K562 (cell line): ENCODE measurements around the gene PGR. TPM values are rescaled to one million over a fixed set of nuclear protein-coding genes. Genes with fewer than 3 reads are reported as not detected.

ENCODE experiments used
- ATAC-seq: fragments of 200-7000 bp; cut with Tn5 transposase; 3 replicates; pipeline ENCODE4 v1.9.1; 2020; ENCODE audit warnings: moderate library complexity
- BruUV-seq: library from RNA; stranded (reverse); fragments of 400-500 nt; replicated peaks from 2 replicates; lab custom pipeline; 2021; lab: Mats Ljungman, UMichigan
- CTCF ChIA-PET: fragments of 300-600 bp; formaldehyde crosslinking; extraction: SDS; loops from one replicate; lab custom pipeline; 2021; ENCODE audit warnings: low intra/inter-chr PET ratio; lab: Yijun Ruan, JAX
- POLR2A ChIA-PET: fragments of 300-600, 350-650 bp; sonication (Branson Sonifier 250); formaldehyde crosslinking; extraction: SDS; loops from one replicate; lab custom pipeline; 2021; ENCODE audit warnings: antibody characterized with exemption, inconsistent platforms; lab: Yijun Ruan, JAX
- DNase-seq, 4 experiments: peaks; one replicate each; pipeline versions ENCODE4 v3.0.0 to v3.0.0-alpha.2; 2011 to 2018; ENCODE audit warnings: low spot score in 3 of 4, mixed read lengths in 3 of 4; ENCODE audit errors: extremely low read depth in 1 of 4
- FAIRE-seq: peaks from 2 replicates; lab custom pipeline; 2011; peaks lifted over from hg19 to GRCh38; lab: Jason Lieb, UNC
- H2AFZ ChIP-seq: 2 replicates; pipeline ENCODE4 v1.6.0; 2011; ENCODE audit warnings: low read depth, low read length, control low read depth, inconsistent platforms
- H3K27ac ChIP-seq: fragments of 200-600 bp; 3 replicates; pipeline ENCODE4 v1.8.0; 2011; ENCODE audit warnings: low read depth, mild to moderate bottlenecking, control low read depth, inconsistent platforms, low read length, moderate library complexity, mixed read lengths; ENCODE audit errors: extremely low read depth
- H3K27me3 ChIP-seq, 2 experiments: fragments of 300-600 bp in 1 of 2; 2 replicates in 1 of 2; 3 replicates in 1 of 2; pipeline versions ENCODE4 v1.6.0 to v1.8.0; 2011; ENCODE audit warnings: inconsistent platforms in 2 of 2, low read length in 2 of 2, mild to moderate bottlenecking in 1 of 2, mixed read lengths in 1 of 2, moderate library complexity in 1 of 2; ENCODE audit not compliant: control insufficient read depth in 2 of 2, insufficient read depth in 2 of 2
- H3K36me3 ChIP-seq: fragments of 300-600 bp; 3 replicates; pipeline ENCODE4 v1.8.0; 2011; ENCODE audit warnings: mild to moderate bottlenecking, low read length, inconsistent platforms; ENCODE audit not compliant: control insufficient read depth, insufficient read depth
- H3K4me1 ChIP-seq, 2 experiments: fragments of 200-600 bp in 1 of 2; replicated peaks in 1 of 2; 2 replicates in 1 of 2; 3 replicates in 1 of 2; pipeline versions ENCODE4 v1.5.1 to v1.8.0; 2011; ENCODE audit warnings: inconsistent platforms in 2 of 2, low read length in 2 of 2, mild to moderate bottlenecking in 1 of 2, mixed read lengths in 1 of 2, moderate library complexity in 1 of 2; ENCODE audit not compliant: control insufficient read depth in 2 of 2, insufficient read depth in 2 of 2
- H3K4me2 ChIP-seq: 2 replicates; pipeline ENCODE4 v1.6.1; 2011; ENCODE audit warnings: low read length, control low read depth, inconsistent platforms, mixed read lengths; ENCODE audit not compliant: insufficient read depth
- H3K4me3 ChIP-seq: fragments of 200-600 bp; sonication (generic), shearing (Covaris generic); 2 replicates; pipeline ENCODE4 v1.5.1; 2016; ENCODE audit warnings: control low read depth, inconsistent platforms
- H3K79me2 ChIP-seq: fragments of 200-600 bp; 3 replicates; pipeline ENCODE4 v1.8.0; 2011; ENCODE audit warnings: low read length, inconsistent platforms; ENCODE audit not compliant: control insufficient read depth, insufficient read depth
- H3K9ac ChIP-seq, 2 experiments: 2 replicates each; pipeline versions ENCODE4 v1.6.0 to v1.6.1; 2011; ENCODE audit warnings: low read depth in 2 of 2, low read length in 2 of 2, control low read depth in 1 of 2, inconsistent platforms in 1 of 2, mild to moderate bottlenecking in 1 of 2, mixed read lengths in 1 of 2; ENCODE audit not compliant: insufficient read depth in 1 of 2
- H3K9me1 ChIP-seq: one replicate; pipeline ENCODE4 v1.6.0; 2011; ENCODE audit warnings: inconsistent platforms, mild to moderate bottlenecking, low read length, moderate library complexity; ENCODE audit not compliant: control insufficient read depth, insufficient read depth
- H3K9me3 ChIP-seq: replicated peaks from 2 replicates; pipeline ENCODE4 v1.5.1; 2011; ENCODE audit warnings: low read depth, low read length, inconsistent platforms; ENCODE audit not compliant: control insufficient read depth, insufficient read depth
- H4K20me1 ChIP-seq: replicated peaks from 2 replicates; pipeline ENCODE4 v1.6.1; 2011; ENCODE audit warnings: low read length, inconsistent platforms, mixed read lengths; ENCODE audit not compliant: control insufficient read depth, insufficient read depth
- CHD1 ChIP-seq: fragments of 200-600 bp; sonication (generic); IDR thresholded peaks from one replicate; pipeline ENCODE4 v1.6.1; 2012; ENCODE audit warnings: mild to moderate bottlenecking, moderate library complexity, low read length, inconsistent platforms
- HNRNPK ChIP-seq: fragments of 200-400 bp; formaldehyde crosslinking; IDR thresholded peaks from one replicate; pipeline ENCODE4 v1.6.1; 2018; ENCODE audit warnings: mild to moderate bottlenecking, low read depth, low read length; ENCODE audit not compliant: poor library complexity, severe bottlenecking
- KLF13 ChIP-seq: fragments of 450-650 bp; IDR thresholded peaks from 2 replicates; pipeline ENCODE4 v1.6.1; 2016; ENCODE audit warnings: missing genetic modification characterization, low read depth, mild to moderate bottlenecking, missing compliant biosample characterization, moderate library complexity, borderline replicate concordance
- LEF1 ChIP-seq: fragments of 450-650 bp; IDR thresholded peaks from 2 replicates; pipeline ENCODE4 v1.6.1; 2016; ENCODE audit warnings: mild to moderate bottlenecking
- MBD2 ChIP-seq: sonication (generic); IDR thresholded peaks from 2 replicates; pipeline ENCODE4 v1.6.1; 2016; ENCODE audit warnings: low read depth, borderline replicate concordance
- NFE2 ChIP-seq: IDR thresholded peaks from 2 replicates; pipeline ENCODE4 v1.6.1; 2014; ENCODE audit warnings: antibody characterized with exemption, low read depth
- PHF20 ChIP-seq: fragments of 450-650 bp; IDR thresholded peaks from 2 replicates; pipeline ENCODE4 v1.6.1; 2018; ENCODE audit not compliant: partially characterized antibody
- POLR3A ChIP-seq: IDR thresholded peaks from 2 replicates; pipeline ENCODE4 v1.6.1; 2011; ENCODE audit warnings: borderline replicate concordance, mild to moderate bottlenecking, moderate library complexity; ENCODE audit not compliant: insufficient read length, insufficient read depth; ENCODE audit errors: extremely low read depth
- SIN3A ChIP-seq, 2 experiments: fragments of 150-350 bp in 1 of 2; IDR thresholded peaks; 2 replicates each; pipeline ENCODE4 v1.6.1; 2011 to 2016; ENCODE audit warnings: borderline replicate concordance in 2 of 2, low read depth in 2 of 2, low read length in 2 of 2, mild to moderate bottlenecking in 2 of 2, moderate library complexity in 2 of 2; ENCODE audit not compliant: control insufficient read depth in 1 of 2
- SOX6 ChIP-seq: fragments of 450-650 bp; IDR thresholded peaks from 2 replicates; pipeline ENCODE4 v1.6.1; 2014; ENCODE audit warnings: mild to moderate bottlenecking
- ZNF134 ChIP-seq: fragments of 250-450 bp; sonication (Bioruptor Pico); conservative IDR thresholded peaks from 2 replicates; pipeline ENCODE4 v1.4.0; 2020
- ZNF146 ChIP-seq: IDR thresholded peaks from one replicate; pipeline ENCODE4 v1.6.1; 2018; ENCODE audit warnings: missing compliant biosample characterization; ENCODE audit not compliant: unreplicated experiment
- whole genome bisulfite sequencing: fragments of 100-300 bp; shearing (Covaris generic); methylation state at CpG from one replicate; pipeline ENCODE4 v1.1.6; 2016; ENCODE audit warnings: low coverage, mixed read lengths; ENCODE audit not compliant: insufficient coverage; ENCODE audit errors: missing lambda C conversion rate; 5-methylcytosine and 5-hydroxymethylcytosine counted together
- in situ Hi-C: fragments of 300-500 bp; cut with MboI; formaldehyde crosslinking; loops from 4 replicates; pipeline ENCODE4 v1.15.0; 2018; ENCODE audit warnings: inconsistent platforms, mixed read lengths
- intact Hi-C: fragments of 100-400 bp; cut with micrococcal nuclease; formaldehyde crosslinking; loops from 2 replicates; pipeline ENCODE4 v1.14.2; 2022
- polyA plus RNA-seq, 8 experiments: library from polyadenylated mRNA; depleted of rRNA in 4 of 8; stranded (reverse) in 5 of 8; unstranded in 3 of 8; fragments of >200 nt; fragmentation: Nextera tagmentation in 2 of 8; fragmentation: Illumina TruSeq in 1 of 8; extraction: Ambion mirVana in 2 of 8; extraction: Trizol in 1 of 8; gene quantifications; 2 replicates each; pipeline versions ENCODE4 v1.2.1 to v1.2.3, GENCODE V29; 2011 to 2014; ENCODE audit warnings: inconsistent platforms in 1 of 8, missing spikeins in 1 of 8
- total RNA-seq, 7 experiments: library from RNA; depleted of rRNA in 6 of 7; stranded (reverse); fragments of >200 nt in 6 of 7; fragmentation: Illumina TruSeq in 2 of 7; extraction: Trizol in 2 of 7; gene quantifications; 2 replicates each; pipeline versions ENCODE4 v1.2.1 to v1.2.3, GENCODE V29; 2011 to 2021; ENCODE audit warnings: low replicate concordance in 1 of 7
- TF ChIP-seq, protein P1 (sequence below): fragments of 250-450 bp; sonication (Bioruptor Pico); IDR thresholded peaks from 2 replicates; pipeline ENCODE4 v1.4.0; 2020; ENCODE audit warnings: mild to moderate bottlenecking
- TF ChIP-seq, protein P2 (sequence below): fragments of 450-650 bp; IDR thresholded peaks from 2 replicates; pipeline ENCODE4 v1.6.1; 2017; ENCODE audit warnings: mild to moderate bottlenecking, moderate library complexity

PGR gene
- total and polyA plus RNA-seq, 9 of the 15 experiments (the other 6 are each of a cell fraction or from before 2014, with no cell fraction given): 0.43 to 2.4 (median 1.3) TPM

DNA sequence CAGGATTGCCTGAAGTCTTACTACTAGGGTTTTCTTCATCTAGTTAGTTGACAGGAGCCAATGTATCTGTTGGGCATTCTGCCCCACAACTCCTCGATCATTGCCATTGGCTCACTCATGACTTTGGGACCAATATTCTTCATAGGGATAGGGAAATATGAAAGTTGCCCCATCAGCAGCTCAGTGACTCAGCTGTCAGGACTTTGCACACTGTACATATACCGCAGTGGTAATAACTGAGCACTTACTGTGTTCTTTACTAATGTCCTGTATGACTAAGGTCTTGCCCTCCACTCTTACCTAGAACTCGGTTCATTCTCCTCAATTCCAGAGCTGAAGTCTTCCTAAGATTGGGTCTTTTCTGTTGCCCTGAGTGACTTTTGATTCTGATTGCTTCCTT, 46.8 kb upstream of the PGR start:
- Histone ChIP-seq H2AFZ (no peak overlapping the region), H3K9me1 (no peaks in the 10 kb centered on the region), H3K4me2 (no peak overlapping the region), H3K9me3 (no peaks in the 10 kb centered on the region), H3K36me3 (no peaks in the 10 kb centered on the region), H3K4me3 (no peak overlapping the region), H3K27me3 (no peaks in the 10 kb centered on the region), H3K9ac (no peak overlapping the region)
- ATAC-seq (no peak), DNase-seq (no peak), FAIRE-seq (no peak)
- in situ Hi-C loops (no loop called here), intact Hi-C loops (no loop called here)
- no TSS peak for BruUV-seq
- CTCF ChIA-PET: no interaction called here
- TF ChIP-seq SOX6: no peak
- TF ChIP-seq HNRNPK: no peak
- no peak for TF ChIP-seq PHF20
- TF ChIP-seq, protein P1, sequence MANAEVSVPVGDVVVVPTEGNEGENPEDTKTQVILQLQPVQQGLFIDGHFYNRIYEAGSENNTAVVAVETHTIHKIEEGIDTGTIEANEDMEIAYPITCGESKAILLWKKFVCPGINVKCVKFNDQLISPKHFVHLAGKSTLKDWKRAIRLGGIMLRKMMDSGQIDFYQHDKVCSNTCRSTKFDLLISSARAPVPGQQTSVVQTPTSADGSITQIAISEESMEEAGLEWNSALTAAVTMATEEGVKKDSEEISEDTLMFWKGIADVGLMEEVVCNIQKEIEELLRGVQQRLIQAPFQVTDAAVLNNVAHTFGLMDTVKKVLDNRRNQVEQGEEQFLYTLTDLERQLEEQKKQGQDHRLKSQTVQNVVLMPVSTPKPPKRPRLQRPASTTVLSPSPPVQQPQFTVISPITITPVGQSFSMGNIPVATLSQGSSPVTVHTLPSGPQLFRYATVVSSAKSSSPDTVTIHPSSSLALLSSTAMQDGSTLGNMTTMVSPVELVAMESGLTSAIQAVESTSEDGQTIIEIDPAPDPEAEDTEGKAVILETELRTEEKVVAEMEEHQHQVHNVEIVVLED (CRISPR knock-in tag): no peak
- TF ChIP-seq, protein P2, sequence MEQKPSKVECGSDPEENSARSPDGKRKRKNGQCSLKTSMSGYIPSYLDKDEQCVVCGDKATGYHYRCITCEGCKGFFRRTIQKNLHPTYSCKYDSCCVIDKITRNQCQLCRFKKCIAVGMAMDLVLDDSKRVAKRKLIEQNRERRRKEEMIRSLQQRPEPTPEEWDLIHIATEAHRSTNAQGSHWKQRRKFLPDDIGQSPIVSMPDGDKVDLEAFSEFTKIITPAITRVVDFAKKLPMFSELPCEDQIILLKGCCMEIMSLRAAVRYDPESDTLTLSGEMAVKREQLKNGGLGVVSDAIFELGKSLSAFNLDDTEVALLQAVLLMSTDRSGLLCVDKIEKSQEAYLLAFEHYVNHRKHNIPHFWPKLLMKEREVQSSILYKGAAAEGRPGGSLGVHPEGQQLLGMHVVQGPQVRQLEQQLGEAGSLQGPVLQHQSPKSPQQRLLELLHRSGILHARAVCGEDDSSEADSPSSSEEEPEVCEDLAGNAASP: no peak
- TF ChIP-seq MBD2: no peak
- TF ChIP-seq ZNF146 (CRISPR knock-in tag): no peak
- TF ChIP-seq SIN3A (IDR thresholded peaks at IDR 0.05; ENCODE audit: borderline replicate concordance in 2 of 2, control insufficient read depth in 1 of 2, low read depth in 2 of 2, low read length in 2 of 2): no peak
- TF ChIP-seq CHD1: no peak
- no peak for TF ChIP-seq NFE2
- no peak for TF ChIP-seq POLR3A
- no peak for TF ChIP-seq KLF13
- no peak for TF ChIP-seq LEF1
- no peak for TF ChIP-seq ZNF134 (CRISPR knock-in tag)
- TF ChIP-seq, all 486 proteins: peak for 0
- H3K4me1 ChIP-seq: no peaks in the 10 kb centered on the region
- 26% methylated on average over 3 of the region's 3 CpGs for WGBS
- no peaks in the 10 kb centered on the region for H3K79me2 ChIP-seq
- H3K27ac ChIP-seq: no peak overlapping the region
- no peaks in the 10 kb centered on the region for H4K20me1 ChIP-seq
- POLR2A ChIA-PET: no interaction called here
